Stromal cell of bone marrow (primary cell): ENCODE data around the gene COL5A2.

ENCODE experiments used
- DNase-seq: peaks from one replicate; pipeline ENCODE4 v3.0.0-alpha.2; 2012; ENCODE audit warnings: low read depth

The COL5A2 gene

GRCh38 chr2:189179570-189179950 lies at the start of gene COL5A2:
Gene COL5A2, minus strand, starts transcription at chr2:189179761. Its CDS starts 157 bp downstream, at chr2:189179604.
- DNase-seq: peak; percentile 92

GRCh38 chr2:189226017-189226416 lies 46.5 kb upstream of the COL5A2 start:
- DNase-seq: no peak

- DNase-seq: no peak
These were observed 45.5 kb upstream of the COL5A2 start for GRCh38 chr2:189225032-189225431.

- no peak for DNase-seq
These were observed 43.0 kb upstream of the COL5A2 start for GRCh38 chr2:189222468-189223105.

GRCh38 chr2:189221811-189222467 lies 42.4 kb upstream of the COL5A2 start:
- DNase-seq: no peak

- DNase-seq: no peak
These were observed 38.7 kb upstream of the COL5A2 start for GRCh38 chr2:189218236-189218635.

- DNase-seq: no peak
These were observed 38.0 kb upstream of the COL5A2 start for GRCh38 chr2:189217541-189217940.

- DNase-seq: no peak
These were observed 37.5 kb upstream of the COL5A2 start for GRCh38 chr2:189217051-189217450.

GRCh38 chr2:189214484-189214883 lies 34.9 kb upstream of the COL5A2 start:
- no peak for DNase-seq

- DNase-seq: no peak
These were observed 33.7 kb upstream of the COL5A2 start for GRCh38 chr2:189213250-189213649.

GRCh38 chr2:189210250-189211087 lies 30.9 kb upstream of the COL5A2 start:
- DNase-seq: peak; percentile 94

GRCh38 chr2:189208254-189208653 lies 28.7 kb upstream of the COL5A2 start:
- no peak for DNase-seq

GRCh38 chr2:189204322-189204941 lies 24.9 kb upstream of the COL5A2 start:
- DNase-seq: no peak

- no peak for DNase-seq
These were observed 23.7 kb upstream of the COL5A2 start for GRCh38 chr2:189203177-189203799.

GRCh38 chr2:189199797-189200196 lies 20.2 kb upstream of the COL5A2 start:
- no peak for DNase-seq

GRCh38 chr2:189192766-189193165 lies 13.2 kb upstream of the COL5A2 start:
- no peak for DNase-seq

- DNase-seq: peak; percentile 51
These were observed 12.2 kb upstream of the COL5A2 start for GRCh38 chr2:189191766-189192165.

GRCh38 chr2:189190685-189191084 lies 11.1 kb upstream of the COL5A2 start:
- DNase-seq: no peak

GRCh38 chr2:189188115-189188805 lies 8.7 kb upstream of the COL5A2 start:
- no peak for DNase-seq

- no peak for DNase-seq
These were observed 3.6 kb upstream of the COL5A2 start for GRCh38 chr2:189183170-189183569.

- no peak for DNase-seq
These were observed 2.1 kb upstream of the COL5A2 start for GRCh38 chr2:189181706-189182105.
